DMS114 treated with DMSO at 0.1 percent for 48 hours (cell line): ENCODE data around the gene NUAK1.
"Not testable (repeated sequence)": the region's sequence is repeated elsewhere in the genome, so short reads cannot be mapped to it uniquely, and the experiment has no call there.

Experiments
- DNase-seq: peaks from one replicate; lab custom pipeline; 2025; ENCODE audit not compliant: unreplicated experiment; lab: John Stamatoyannopoulos, UW

NUAK1 gene

DNA sequence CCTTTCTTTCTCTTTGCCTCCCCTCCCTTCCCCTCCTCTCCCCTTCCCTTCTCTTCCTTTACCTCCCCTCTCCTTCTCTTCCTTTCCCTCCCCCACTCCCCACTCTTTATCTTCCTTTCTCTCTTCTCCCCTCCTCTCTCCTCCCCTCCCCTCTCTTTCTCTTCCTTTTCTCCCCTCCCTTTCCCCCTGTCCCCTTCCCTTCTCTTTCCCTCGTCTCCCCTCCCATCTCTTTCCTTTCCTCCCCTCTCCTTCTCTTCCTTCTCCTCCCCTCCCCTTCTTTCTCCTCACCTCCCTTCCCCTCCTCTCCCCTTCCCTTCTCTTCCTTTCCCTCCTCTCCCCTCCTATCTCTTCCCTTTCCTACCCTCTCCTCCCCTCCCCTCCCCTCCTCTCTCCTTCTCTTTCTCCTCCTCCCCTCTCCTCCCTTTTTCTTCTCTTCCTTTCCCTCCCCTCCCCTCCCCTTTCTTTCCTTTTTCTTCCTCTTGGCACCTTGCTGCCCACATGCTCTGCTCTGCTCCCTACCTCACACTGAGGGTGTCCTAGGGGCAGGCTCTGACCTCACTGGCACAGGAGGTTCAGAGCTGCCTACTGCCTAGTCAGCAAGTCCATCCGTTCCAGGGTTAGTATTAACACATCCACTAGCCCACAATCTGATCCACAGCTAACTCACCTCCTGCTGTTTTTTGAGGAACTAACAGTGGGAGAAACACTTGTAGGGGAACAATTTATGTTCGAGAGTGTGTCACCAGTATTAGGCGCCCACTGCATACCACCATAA, 101.0 kb downstream of the NUAK1 start:
- DNase-seq = no peak

DNA sequence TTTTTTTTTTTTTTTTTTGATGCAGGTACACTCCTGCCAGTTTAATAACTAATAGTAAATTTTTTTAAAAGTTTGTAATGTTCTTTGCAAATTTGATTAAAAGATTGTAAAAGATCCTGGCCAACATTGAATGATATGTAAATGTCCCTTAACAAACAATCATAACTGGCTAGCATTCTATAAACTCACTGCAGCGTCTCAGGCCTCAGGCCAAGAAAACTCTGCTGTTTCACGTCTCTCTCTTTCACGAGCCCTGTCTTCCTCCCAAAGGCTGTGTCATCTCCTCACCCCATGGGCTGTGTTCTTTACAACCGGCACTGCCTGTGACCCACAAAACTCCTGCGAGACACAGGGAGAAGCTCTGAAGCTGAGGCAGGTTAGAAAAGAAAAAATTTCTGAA, 103.3 kb downstream of the NUAK1 start:
- DNase-seq = no peak

DNA sequence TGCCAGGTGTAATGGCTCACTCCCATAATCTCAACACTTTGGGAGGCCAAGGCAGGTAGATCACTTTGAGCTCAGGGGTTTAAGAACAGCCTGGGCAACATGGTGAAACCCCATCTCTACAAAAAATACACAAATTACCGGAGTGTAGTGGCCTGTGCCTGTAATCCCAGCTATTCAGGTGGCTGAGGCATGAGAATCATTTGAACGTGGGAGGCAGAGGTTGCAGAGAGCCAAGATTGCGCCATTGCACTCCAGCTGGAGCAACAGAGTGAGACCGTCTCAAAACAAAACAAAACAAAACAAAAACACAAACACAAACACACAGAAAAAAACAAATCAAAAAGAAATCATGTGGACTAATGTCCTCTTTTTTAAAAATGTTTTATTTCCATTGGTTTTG, 104.4 kb downstream of the NUAK1 start:
- no peak for DNase-seq

DNA sequence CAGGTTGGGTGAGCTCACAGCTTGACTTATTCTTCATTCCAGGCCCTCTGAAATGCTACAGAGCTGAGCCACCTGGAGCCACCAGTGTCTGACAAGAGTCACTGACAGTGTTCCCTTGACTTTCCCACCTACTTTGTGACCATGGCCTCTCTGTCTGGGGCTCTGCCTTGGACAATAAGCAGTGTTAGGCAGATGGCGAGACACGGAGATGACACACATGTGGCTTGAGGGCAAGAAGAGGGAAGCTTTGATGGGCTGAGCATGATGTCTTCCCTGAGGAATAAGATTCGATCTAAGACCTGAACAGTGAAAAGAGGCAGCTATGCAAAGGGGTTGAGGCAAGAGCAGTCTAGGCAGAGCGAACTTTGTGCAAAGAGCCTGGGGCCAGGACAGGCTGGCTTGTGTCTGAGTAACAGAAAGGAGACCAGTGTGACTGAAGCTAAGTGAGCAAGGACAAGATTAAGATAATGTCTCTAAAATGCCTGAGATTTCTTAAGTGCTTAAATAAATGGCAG, 105.5 kb downstream of the NUAK1 start:
- no peak for DNase-seq

DNA sequence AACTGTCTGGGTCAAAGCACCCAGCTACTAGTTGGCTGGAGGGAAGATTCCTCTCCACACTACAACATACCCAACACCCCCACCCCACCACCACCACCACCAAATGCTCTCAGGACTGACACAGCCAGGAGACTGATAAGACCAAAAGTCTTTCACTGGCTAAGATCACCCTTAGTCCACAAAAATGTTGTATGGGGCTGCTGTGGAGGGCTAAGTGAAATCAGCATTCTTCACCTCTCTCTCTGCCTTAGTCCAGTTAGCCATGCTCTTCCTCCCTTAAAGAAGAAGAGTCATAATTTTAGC, 106.2 kb downstream of the NUAK1 start:
- DNase-seq = no peak

DNA sequence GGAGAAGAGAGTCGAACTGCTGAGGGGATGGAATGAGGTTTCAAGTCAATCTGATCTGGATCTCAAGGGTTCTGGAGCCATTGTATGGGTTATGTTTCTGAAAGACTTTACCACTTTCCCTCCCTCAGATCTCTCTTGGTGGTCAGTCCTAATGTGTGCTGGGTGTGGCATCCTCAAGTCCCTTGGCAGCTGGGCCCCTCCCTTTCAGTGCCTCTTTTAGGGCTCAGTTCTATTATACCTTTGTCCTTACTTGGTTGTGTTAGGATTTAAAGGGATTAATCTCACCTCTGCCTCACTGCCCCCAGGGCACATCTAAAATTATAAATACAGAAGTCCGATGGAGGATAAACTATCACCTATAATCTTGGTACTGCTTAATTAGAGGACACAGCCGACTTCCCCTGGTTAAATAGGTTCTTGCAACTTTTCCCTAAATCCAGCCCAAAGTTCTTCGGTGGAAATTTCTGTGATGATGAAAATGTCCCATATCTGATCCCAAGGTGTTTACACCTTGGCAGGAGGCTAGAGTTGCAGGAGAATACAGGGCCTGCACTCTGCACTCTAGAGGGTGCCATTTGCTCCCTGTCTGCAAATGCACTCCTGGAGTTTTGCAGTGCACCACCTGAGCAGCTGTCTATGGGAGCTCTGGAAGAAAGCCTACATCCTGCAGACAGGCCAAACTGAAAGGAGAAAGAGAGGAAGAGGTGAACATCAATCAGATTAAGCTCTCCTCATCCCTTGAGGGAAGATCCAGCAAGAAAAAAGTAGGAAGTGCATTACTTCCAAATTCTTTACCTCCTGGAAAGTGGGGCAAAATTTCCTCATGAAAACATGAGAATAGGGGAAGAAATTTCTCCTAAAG, 106.8 kb downstream of the NUAK1 start:
- DNase-seq = no peak

DNA sequence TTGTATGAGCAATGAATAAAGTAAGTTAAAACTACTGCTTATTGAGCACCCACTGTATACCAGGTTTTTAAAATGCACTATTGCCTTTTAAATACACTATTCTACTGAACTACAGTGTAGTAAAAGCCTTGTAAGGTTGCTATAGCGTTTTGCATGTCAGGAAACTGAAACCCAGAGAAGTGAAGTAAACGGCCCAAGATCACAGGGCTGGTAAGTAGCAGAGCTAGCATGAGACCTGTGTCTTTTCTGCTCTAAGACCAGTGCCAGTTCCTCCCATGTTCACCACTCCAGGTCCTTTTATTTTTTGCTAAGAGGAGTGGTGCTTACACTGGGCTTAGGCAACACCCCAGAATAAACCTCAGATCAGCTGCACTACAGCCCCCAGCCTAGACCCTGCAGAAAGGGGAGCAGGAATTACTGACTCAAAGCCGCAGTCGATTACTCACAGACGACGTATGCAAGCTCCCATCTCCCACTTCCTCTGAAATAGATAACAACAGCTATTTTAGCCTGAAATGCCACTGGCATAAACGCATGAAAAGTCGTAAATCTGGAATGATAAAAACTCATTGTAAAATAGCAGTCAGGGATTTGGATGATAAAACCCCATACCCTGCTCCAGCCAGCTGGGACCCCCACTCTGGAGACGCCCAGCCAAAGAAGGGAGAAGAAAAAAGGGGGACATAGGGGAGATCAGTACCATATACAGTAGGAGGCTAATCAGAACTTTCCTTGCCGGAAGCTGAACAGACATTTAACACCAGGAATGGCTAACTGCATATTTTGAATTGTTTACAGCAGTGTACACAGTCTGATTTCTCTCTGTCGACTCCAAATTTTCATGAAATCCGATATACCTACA, 108.3 kb downstream of the NUAK1 start:
- no peak for DNase-seq

DNA sequence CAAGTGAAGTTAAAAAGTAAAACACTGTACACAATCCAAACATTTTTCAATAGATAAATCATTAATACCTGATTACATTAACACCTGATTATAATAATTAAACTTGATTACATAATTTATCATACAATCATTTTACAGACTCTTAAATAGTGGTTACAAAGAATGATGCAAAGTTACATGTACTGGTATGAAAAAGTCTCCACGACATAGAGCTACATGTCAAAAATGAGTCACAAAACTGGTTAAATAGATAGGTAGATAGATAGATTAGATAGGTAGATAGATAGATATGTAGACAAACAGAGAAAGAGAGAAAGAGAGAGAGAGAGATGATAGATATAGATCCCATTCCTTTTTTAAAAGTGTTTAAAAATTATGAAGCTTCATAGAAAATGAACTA, 109.2 kb downstream of the NUAK1 start:
- no peak for DNase-seq

DNA sequence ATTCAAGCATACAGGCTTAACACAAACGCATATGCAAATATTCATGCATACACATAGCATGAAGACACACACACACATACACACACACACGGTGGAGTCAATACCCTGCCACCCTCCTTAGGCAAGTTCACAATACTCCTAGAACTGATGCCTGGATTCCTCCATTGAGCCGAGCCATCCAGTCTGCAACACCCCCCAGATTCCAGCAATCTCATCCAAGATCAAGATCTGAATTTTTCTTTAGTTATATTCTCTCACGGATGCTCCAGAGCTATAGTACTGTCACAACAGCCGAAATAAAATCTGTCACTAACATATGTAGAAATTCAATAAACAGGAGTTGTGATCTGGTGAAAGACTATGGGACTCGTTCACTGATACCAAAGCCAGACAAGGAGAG, 110.8 kb downstream of the NUAK1 start:
- no peak for DNase-seq

DNA sequence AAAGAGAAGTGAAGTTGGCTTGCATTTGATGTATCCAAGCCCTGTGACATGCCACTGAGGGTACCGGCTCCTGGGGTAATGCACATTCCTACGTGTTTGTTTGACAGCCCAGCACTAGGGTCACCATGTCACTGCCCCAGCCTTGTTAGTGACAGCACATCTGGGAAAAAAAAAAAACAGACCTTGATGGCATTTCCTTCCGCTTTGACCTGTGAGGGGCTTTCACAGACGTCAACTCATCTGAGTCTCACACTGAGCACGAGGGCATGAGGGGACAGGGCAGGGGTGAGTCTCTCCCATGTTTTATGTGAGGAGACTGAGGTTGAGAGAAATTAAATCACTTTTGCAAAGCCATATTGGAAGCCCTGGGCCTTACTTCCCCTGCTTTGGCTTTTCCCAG, 111.5 kb downstream of the NUAK1 start:
- no peak for DNase-seq

DNA sequence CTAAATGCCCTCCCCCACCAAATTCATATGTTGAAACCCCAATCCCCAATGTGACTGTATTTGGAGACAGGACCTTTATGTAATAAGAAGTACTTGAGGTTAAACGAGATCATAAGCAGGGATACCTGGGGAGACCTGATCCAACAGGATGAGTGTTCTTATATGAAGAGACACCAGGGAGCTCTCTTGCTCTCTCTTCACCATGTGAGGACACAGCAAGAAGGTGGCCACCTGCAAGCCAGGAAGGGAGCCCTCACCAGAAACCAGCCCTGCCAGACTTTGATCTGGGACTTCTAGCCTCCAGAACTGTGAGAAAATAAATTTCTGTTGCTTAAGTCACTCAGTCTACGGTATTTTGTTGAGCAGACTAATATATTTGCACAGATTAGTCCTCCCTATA, 113.6 kb downstream of the NUAK1 start:
- no peak for DNase-seq

DNA sequence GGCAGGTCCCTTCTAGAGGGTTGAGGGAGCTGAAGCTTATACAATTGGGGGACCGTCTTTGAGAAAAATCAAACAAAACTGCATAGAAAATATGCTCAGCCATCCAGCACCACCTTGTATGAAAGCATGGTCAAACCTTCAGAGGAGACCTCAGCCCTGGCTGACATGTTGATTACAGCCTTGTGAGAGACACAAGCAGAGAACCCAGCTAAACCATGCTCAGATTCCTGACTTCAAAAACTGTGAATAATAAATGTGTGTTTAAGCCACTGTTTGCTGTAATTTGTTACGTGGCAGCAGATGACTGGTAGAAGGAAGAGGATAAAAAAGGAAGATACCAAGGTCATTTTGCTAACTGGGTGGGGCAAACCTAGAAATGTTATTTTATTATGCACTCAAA, 115.7 kb downstream of the NUAK1 start:
- DNase-seq = no peak

DNA sequence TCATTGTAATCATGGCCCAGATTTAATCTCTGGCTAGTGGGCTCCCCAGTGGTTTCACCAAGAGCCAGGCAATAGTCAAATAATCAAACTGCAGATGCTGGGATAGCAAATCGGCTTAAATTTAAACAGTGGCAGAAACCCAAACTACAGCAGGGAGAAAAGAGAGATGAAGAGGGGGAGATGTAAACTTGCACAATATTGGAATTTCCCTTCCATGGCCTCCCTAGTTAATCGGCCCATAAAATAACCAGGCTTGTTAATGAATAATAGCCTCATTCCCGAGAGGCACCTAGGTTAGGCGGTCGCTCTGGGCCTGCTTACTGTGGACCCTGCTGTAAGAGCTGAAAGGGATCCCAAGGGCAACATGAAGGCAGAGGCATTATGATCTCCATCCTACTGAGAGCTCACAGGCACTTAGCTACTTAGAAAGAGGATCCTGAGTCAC, 116.2 kb downstream of the NUAK1 start:
- DNase-seq = no peak

DNA sequence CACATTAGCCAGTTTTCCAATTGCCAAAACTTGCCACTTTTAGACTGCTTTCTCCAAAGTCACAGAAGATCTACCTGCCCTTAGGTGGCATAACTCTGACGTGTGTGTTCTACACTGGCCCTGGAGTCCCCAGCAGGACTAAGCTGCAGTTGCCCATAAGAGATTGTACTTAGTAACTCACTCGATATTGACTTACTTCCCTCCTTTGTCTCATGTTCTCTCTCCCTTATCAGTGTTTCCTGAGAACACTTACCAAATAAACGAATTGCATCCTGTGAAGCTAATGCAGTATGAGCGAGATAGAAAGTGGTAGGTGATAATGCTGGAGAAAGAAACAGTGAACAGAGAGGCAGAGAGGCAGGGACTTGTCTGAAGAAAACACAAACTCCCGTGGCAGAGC, 117.2 kb downstream of the NUAK1 start:
- DNase-seq = no peak

DNA sequence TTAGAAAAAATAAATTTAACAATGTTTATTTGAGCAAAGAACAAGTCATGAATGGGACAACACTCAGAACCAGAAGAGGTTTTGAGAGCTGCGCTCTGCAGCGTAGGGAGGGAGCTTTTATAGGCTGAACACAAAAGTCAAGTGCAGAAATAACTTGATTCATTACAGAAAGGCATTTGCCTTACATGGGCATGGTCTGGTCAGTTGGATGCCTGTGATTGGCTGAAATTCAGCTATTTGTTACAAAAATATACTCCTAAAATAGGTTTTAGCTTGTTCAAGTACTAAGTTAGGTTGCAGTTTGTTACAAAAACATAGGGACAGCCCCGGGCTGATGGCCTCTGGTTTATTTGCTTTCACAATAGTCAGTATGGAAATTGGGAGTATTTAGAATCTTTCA, 118.0 kb downstream of the NUAK1 start:
- DNase-seq = no peak

DNA sequence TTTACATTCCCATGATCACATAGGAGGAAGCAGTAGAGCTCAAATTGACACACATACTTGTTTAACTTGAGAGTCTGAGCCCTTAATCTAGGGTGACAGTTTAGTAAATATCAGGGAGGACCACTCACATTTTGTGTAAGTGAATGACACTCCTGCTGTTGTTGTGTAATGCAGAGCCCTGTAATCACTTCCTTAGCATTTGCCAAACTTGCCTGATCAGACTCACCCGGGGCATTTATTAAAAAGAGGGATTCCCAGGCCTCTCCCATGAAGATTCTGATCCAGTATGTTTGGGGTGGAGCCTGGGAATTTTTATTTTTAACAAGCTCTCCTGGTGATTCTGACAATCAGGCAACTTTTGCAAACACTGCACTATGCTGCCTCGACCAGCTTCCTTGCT, 119.6 kb downstream of the NUAK1 start:
- DNase-seq = no peak

DNA sequence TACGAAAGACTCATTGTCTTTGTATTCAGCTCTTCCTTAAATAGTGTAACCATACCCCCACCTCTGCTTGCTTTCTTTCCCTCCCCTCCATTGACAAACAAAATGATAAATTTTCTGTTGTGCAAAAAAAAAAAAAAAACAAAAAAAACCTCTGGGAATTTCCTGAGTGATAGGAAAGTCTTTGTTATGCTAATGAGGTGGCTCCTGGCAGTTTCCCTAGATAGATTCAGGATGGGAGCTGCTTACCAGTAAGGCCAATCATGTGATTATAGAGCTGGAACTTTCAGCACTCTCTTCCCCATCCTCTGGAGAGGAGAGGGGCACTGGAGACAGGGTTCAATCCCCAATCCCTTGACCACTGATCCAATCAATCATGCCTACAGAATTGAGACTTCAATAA, 120.5 kb downstream of the NUAK1 start:
- no peak for DNase-seq

DNA sequence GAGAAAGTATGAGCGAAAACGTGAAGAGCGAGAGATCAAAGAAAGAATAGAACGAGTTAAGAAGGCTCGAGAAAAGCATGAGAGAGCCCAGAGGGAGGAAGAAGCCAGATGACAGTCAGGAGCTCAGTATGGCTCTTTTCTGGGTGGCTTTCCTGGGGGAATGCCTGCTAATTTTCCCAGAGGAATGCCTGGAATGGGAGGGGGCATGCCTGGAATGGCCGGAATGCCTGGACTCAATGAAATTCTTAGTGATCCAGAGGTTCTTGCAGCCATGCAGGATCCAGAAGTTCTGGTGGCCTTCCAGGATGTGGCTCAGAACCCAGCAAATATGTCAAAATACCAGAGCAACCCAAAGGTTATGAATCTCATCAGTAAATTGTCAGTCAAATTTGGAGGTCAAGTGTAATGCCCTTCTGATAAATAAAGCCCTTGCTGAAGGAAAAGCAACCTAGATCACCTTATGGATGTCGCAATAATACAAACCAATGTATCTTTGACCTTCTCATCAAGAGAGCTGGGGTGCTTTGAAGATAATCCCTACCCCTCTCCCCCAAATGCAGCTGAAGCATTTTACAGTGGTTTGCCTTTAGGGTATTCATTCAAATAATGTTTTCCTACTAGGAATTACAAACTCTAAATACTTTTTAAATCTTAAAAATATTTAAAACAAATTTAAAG, 122.0 kb downstream of the NUAK1 start:
- not testable (repeated sequence) for DNase-seq

DNA sequence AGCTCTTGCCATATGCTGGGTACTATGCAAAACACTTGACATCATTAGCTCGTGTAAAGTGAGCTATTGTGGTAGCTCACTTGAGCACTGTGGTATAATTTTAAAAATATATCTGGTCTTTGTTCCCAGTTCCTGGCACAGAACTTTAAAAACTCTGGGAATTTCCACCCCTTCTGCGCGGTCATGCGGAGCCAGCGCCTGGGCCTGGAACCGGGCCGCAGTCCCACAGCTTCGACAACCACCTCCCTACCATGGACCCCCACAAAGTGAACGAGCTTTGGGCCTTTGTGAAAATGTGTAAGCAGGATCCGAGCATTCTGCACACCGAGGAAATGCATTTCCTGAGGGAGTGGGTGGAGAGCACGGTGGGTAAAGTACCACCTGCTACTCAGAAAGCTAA, 123.1 kb downstream of the NUAK1 start:
- no peak for DNase-seq

DNA sequence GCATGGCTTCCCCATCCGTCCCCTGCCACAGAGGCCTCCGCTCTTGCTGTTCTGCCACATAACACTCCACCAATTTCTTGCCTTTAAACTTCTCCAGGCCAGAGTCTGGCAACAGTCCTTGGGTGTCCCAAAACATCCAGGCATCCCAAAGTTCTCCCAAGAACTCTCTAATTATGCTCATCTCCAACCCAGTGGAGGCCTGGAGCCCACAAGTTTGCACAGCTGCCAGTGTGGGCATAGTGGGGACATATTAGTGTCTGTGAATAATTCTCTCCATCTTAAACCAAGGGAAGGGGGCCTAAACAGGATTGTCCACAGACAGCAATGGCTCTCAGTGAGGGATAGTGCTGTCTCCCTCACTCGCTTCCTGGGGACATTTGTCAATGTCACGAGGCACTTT, 124.8 kb downstream of the NUAK1 start:
- no peak for DNase-seq
